ENCODE results near the gene TMEM212. TPM values are rescaled to one million over a fixed set of nuclear protein-coding genes. Genes with fewer than 3 reads are reported as not detected.

Gene TMEM212
- total and polyA plus RNA-seq, 4 donors = 1.5 to 16.5 (median 8.1) TPM

DNA sequence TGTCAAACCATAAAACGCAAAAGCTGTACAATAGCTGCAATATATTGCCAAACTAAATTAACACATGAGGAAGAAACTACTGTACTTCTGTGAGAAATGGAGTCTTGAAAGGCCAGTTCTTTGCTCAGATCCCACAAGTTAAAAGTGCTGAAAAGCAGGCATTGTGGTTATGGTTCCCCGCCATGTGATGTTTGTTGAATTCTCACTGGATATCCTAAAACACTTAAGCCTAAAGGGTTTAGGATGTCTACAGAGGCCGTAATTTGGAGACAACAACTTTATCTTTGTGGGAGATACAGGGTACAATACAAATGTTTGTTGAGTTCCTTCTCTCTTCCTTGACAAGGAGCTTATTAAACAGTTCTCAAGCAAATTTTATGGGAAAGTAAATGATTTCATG lies 53.2 kb downstream of the TMEM212 start:
- Histone ChIP-seq H3K9me3 (ENCODE audit: control insufficient read depth in 4 of 4, insufficient read depth in 3 of 4, low read length in 3 of 4) (no peaks in the 10 kb centered on the region), H3K4me1 (ENCODE audit: control insufficient read depth in 5 of 5, insufficient read depth in 5 of 5, low read length in 5 of 5) (peaks cover 0 to 5% (median 0%) of the 10 kb centered on the region in 5 donors), H3K27ac (ENCODE audit: low read depth in 1 of 2, low read length in 1 of 2) (no peak overlapping the region), H3K27me3 (ENCODE audit: control insufficient read depth in 3 of 3, insufficient read depth in 3 of 3, low read length in 2 of 3) (no peaks in the 10 kb centered on the region), H3K4me3 (no peak overlapping the region), H3K36me3 (ENCODE audit: control insufficient read depth in 4 of 4, insufficient read depth in 4 of 4, low read length in 4 of 4) (no peaks in the 10 kb centered on the region), H3K9ac (ENCODE audit: insufficient read depth in 1 of 2, low read length in 2 of 2) (no peak overlapping the region)
- ATAC-seq (ENCODE audit: insufficient read depth, low FRiP score) (no peak), DNase-seq (no peak)
- 95 to 97% methylated on average over 3 of the region's 3 CpGs for WGBS, 2 donors
- TF ChIP-seq, protein P1, sequence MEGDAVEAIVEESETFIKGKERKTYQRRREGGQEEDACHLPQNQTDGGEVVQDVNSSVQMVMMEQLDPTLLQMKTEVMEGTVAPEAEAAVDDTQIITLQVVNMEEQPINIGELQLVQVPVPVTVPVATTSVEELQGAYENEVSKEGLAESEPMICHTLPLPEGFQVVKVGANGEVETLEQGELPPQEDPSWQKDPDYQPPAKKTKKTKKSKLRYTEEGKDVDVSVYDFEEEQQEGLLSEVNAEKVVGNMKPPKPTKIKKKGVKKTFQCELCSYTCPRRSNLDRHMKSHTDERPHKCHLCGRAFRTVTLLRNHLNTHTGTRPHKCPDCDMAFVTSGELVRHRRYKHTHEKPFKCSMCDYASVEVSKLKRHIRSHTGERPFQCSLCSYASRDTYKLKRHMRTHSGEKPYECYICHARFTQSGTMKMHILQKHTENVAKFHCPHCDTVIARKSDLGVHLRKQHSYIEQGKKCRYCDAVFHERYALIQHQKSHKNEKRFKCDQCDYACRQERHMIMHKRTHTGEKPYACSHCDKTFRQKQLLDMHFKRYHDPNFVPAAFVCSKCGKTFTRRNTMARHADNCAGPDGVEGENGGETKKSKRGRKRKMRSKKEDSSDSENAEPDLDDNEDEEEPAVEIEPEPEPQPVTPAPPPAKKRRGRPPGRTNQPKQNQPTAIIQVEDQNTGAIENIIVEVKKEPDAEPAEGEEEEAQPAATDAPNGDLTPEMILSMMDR (IDR thresholded peaks at IDR 0.05; ENCODE audit: control extremely low read depth, extremely low read depth) = no peak

DNA sequence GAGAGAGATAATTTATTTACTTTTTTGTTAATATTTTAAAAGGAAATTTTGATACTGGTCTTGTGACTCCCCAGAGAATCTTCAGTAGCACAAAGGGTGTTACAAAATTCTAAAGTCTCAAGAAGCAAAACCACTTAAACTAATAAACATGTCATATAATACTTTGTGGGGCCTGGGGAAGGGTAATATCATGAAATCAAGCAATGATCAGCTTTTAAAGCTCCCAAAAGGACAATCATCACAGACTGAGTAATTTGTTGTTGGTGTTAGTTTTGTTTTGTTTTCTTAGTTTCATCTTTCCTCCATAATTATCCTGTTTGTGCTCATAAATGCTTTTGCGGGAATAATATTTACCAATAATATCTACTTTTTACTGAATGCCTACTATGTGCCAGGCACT lies 55.0 kb downstream of the TMEM212 start:
- H3K27ac ChIP-seq (ENCODE audit: low read depth in 1 of 2, low read length in 1 of 2) = no peak overlapping the region
- TF ChIP-seq, protein P1 (IDR thresholded peaks at IDR 0.05; ENCODE audit: control extremely low read depth, extremely low read depth) = no peak
- no peak for DNase-seq
- H3K27me3 ChIP-seq (ENCODE audit: control insufficient read depth in 3 of 3, insufficient read depth in 3 of 3, low read length in 2 of 3) = no peaks in the 10 kb centered on the region
- no peak overlapping the region for H3K4me3 ChIP-seq
- 96 to 100% methylated on average over 1 of the region's 1 CpG for WGBS, 2 donors
- H3K36me3 ChIP-seq (ENCODE audit: control insufficient read depth in 4 of 4, insufficient read depth in 4 of 4, low read length in 4 of 4) = no peaks in the 10 kb centered on the region
- peaks cover 0 to 5% (median 0%) of the 10 kb centered on the region in 5 donors for H3K4me1 ChIP-seq (ENCODE audit: control insufficient read depth in 5 of 5, insufficient read depth in 5 of 5, low read length in 5 of 5)
- no peak overlapping the region for H3K9ac ChIP-seq (ENCODE audit: insufficient read depth in 1 of 2, low read length in 2 of 2)
- H3K9me3 ChIP-seq (ENCODE audit: control insufficient read depth in 4 of 4, insufficient read depth in 3 of 4, low read length in 3 of 4) = no peaks in the 10 kb centered on the region
- no peak for ATAC-seq (ENCODE audit: insufficient read depth, low FRiP score)

DNA sequence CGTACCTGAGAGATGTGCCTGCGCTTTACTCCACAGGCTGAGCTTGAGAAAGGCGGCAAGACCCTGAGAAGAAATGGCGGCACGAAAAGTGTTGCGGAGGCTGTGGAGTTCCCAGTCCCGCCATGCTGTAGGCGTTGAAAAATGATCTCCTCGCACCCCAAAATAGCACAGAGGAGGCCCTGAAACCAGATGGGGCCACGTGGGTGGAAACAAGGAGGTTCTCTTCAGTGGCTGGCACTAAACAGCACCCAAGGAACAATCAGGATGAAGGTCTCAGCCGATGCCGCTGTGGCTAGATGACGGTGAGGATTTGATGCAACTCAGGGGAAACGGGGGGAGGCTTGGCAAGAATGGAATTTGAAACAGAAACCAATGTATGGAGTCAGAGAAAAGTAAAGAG lies 57.3 kb downstream of the TMEM212 start:
- Histone ChIP-seq H3K4me3 (no peak overlapping the region), H3K36me3 (ENCODE audit: control insufficient read depth in 4 of 4, insufficient read depth in 4 of 4, low read length in 4 of 4) (no peaks in the 10 kb centered on the region), H3K9ac (ENCODE audit: insufficient read depth in 1 of 2, low read length in 2 of 2) (no peak overlapping the region), H3K27ac (ENCODE audit: low read depth in 1 of 2, low read length in 1 of 2) (no peak overlapping the region), H3K27me3 (ENCODE audit: control insufficient read depth in 3 of 3, insufficient read depth in 3 of 3, low read length in 2 of 3) (no peaks in the 10 kb centered on the region), H3K4me1 (ENCODE audit: control insufficient read depth in 5 of 5, insufficient read depth in 5 of 5, low read length in 5 of 5) (peaks cover 0 to 5% (median 4%) of the 10 kb centered on the region in 5 donors), H3K9me3 (ENCODE audit: control insufficient read depth in 4 of 4, insufficient read depth in 3 of 4, low read length in 3 of 4) (no peaks in the 10 kb centered on the region)
- TF ChIP-seq, protein P1 (IDR thresholded peaks at IDR 0.05; ENCODE audit: control extremely low read depth, extremely low read depth) = no peak
- DNase-seq (no peak), ATAC-seq (ENCODE audit: insufficient read depth, low FRiP score) (no peak)
- 92 to 93% methylated on average over 14 of the region's 14 CpGs for WGBS, 2 donors
